CMK (cell line): ENCODE results near the gene RAD21L1.

ENCODE experiments used
- DNase-seq: peaks from one replicate; pipeline ENCODE4 v3.0.0-alpha.2; 2010; ENCODE audit warnings: low read depth

RAD21L1 gene

GRCh38 chr20:1296117-1296610 lies 70.3 kb downstream of the RAD21L1 start:
- DNase-seq, result no peak

DNA sequence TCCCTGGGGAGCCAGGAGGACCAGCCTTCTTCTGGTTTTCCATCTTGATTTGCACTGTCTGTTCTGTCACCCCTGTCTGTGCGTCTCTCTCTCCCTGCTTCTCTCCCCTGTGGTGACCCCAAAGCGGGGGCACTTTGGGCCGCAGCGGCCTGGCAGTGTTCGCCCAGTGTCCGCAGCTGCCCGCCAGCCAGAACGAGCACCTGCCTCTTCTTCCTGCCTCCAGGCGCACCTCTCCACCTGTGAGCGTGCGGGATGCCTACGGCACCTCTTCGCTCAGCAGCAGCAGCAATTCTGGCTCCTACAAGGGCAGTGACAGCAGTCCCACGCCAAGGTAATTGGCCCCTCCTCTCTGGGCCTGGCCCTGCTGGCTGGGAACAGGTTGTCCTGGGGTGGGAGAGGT lies 71.1 kb downstream of the RAD21L1 start:
- DNase-seq, result no peak

GRCh38 chr20:1297486-1297885 lies 71.6 kb downstream of the RAD21L1 start:
- no peak for DNase-seq

DNA sequence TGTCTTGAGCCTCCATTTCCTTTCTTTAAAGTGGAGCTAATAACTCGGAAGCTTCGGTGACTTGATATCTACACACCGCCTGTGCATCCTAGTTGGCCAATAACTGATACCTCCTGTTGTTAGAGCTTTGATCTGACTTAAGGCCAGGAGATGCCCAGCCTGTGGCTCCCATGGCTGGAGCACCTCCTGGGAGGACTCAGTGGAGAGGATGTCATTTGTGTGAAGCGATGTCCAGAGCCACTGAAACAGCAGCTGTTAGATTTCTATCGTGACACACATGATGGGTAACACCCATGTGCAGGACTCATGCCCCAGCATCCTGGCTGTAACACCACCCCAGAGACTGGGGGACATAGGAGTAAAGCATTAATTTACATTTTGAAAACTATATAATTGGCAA lies 72.3 kb downstream of the RAD21L1 start:
- DNase-seq, result no peak

DNA sequence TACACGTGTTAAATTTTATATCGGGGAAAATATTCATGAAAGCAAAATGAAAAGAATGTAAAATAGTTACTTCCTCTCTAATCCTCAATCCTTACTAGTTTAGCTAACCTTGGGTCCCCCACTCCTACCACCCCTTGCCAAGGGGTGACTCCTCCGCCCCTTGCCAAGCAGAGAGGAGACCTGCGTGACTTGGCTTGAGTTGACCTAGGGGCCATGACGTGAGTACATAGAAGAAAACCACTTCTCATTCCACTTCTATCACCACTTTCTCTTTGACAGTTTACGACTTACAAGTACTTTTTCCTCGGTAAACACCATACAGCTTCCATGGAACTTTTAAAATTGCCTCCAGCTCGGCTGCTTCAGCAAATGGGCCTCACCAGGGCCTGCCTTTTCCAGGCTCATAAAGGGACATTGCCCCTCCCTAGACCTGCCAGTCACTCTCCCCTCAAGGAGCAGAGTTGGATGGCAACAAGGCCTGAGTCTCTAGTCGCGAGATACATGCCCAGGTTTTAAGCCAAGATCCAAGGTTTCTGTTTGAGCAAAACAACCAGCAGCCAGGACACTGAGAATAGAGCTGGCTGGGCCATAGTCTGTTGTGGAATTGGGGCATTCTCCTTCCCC lies 73.2 kb downstream of the RAD21L1 start:
- DNase-seq, result no peak

DNA sequence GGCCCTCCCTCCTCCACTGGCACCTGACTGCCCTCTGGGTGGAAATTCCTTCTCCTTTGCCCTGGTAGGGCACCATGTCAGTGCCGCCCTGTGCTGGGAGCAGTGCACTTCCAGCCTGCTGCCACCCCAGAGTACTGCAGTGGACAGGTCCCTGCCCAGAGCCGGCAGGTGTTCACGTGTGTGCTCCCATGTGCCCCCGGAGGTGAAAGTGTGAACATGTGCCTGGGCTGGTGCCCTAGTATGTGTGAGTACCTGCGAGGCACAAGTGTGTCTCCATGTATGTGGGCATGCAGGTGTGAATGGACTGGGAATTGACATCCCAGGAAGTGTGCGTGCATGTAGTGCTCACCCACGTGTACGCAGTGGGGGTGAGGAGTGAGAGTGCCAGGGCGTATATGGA lies 73.7 kb downstream of the RAD21L1 start:
- peak; percentile 18 for DNase-seq

- DNase-seq, result no peak
These were observed 74.4 kb downstream of the RAD21L1 start for GRCh38 chr20:1300083-1300840.

DNA sequence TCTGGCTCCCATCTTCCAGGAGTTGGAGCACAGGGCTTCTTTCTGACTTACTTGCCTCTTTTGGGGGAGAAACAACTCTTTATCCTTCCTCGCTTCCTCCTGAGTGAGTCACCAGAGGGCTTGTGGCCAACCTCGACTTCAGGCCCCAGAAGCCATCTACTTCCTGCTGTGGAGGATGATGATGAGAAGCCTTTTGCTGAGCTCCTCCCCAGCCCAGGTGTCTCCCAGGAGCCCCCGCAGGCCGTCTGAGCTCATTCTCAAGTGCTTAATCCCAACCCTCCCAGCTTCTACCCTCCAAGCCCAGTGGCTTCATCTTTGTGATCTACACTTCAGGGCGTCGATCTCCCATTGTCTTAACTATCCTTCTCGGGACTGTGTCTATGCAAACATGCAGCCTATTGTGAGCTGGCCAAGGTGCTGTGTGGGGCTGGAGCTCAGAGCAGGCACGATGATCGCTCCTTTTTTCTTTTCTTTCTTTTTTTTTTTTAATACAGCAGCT lies 75.2 kb downstream of the RAD21L1 start:
- DNase-seq, result peak; percentile 45

- peak; percentile 22 for DNase-seq
These were observed 77.1 kb downstream of the RAD21L1 start for GRCh38 chr20:1302685-1303541.

- DNase-seq, result no peak
These were observed 79.1 kb downstream of the RAD21L1 start for GRCh38 chr20:1304710-1305515.
